GM06990 (cell line): ENCODE data around the gene PRSS22.

Source experiments
- DNase-seq: peaks from one replicate; pipeline ENCODE4 v3.0.0-alpha.2; 2011; ENCODE audit not compliant: insufficient read length; ENCODE audit errors: extremely low read depth
- H3K27me3 ChIP-seq: replicated peaks from 2 replicates; pipeline ENCODE4 v1.6.0; 2011; ENCODE audit warnings: low read length; ENCODE audit not compliant: control insufficient read depth, insufficient read depth
- H3K36me3 ChIP-seq: 2 replicates; pipeline ENCODE4 v1.5.1; 2011; ENCODE audit warnings: low read length; ENCODE audit not compliant: control insufficient read depth, insufficient read depth
- H3K4me3 ChIP-seq: replicated peaks from 2 replicates; pipeline ENCODE4 v1.5.1; 2011; ENCODE audit warnings: low read depth, mild to moderate bottlenecking, control low read depth, low read length
- CTCF ChIP-seq: IDR thresholded peaks from 2 replicates; pipeline ENCODE4 v1.5.1; 2011; ENCODE audit warnings: low read length, control low read depth, mild to moderate bottlenecking, inconsistent platforms; ENCODE audit not compliant: insufficient read depth, poor library complexity, severe bottlenecking

Gene PRSS22

GRCh38 chr16:2813771-2814221 lies 44.2 kb downstream of the PRSS22 start:
- Histone ChIP-seq H3K27me3 (peaks cover 2% of the 10 kb centered on the region; the same call in 1 of the 2 replicates), H3K4me3 (no peak overlapping the region), H3K36me3 (no peaks in the 10 kb centered on the region)
- DNase-seq, result no peak
- no peak for TF ChIP-seq CTCF

- TF ChIP-seq CTCF, result no peak
- DNase-seq, result no peak
- no peaks in the 10 kb centered on the region; the same call in 1 of the 2 replicates for H3K27me3 ChIP-seq
- H3K4me3 ChIP-seq, result no peak overlapping the region
- no peaks in the 10 kb centered on the region for H3K36me3 ChIP-seq
These were observed 46.1 kb downstream of the PRSS22 start for GRCh38 chr16:2811703-2812471.

GRCh38 chr16:2810651-2811050 lies 47.3 kb downstream of the PRSS22 start:
- no peak for DNase-seq
- Histone ChIP-seq H3K27me3 (no peaks in the 10 kb centered on the region; the same call in none of the 2 replicates), H3K36me3 (no peaks in the 10 kb centered on the region), H3K4me3 (no peak overlapping the region)
- TF ChIP-seq CTCF, result no peak

GRCh38 chr16:2809149-2809760 lies 48.7 kb downstream of the PRSS22 start:
- no peak for TF ChIP-seq CTCF
- no peak overlapping the region for H3K4me3 ChIP-seq
- no peaks in the 10 kb centered on the region for H3K36me3 ChIP-seq
- DNase-seq, result no peak
- H3K27me3 ChIP-seq, result no peaks in the 10 kb centered on the region; the same call in none of the 2 replicates

- no peaks in the 10 kb centered on the region; the same call in none of the 2 replicates for H3K27me3 ChIP-seq
- TF ChIP-seq CTCF, result no peak
- DNase-seq, result no peak
- H3K4me3 ChIP-seq, result no peak overlapping the region
- H3K36me3 ChIP-seq, result no peaks in the 10 kb centered on the region
These were observed 49.8 kb downstream of the PRSS22 start for GRCh38 chr16:2808181-2808580.
